Measurements from ENCODE around the gene KRT82.

Gene KRT82

DNA sequence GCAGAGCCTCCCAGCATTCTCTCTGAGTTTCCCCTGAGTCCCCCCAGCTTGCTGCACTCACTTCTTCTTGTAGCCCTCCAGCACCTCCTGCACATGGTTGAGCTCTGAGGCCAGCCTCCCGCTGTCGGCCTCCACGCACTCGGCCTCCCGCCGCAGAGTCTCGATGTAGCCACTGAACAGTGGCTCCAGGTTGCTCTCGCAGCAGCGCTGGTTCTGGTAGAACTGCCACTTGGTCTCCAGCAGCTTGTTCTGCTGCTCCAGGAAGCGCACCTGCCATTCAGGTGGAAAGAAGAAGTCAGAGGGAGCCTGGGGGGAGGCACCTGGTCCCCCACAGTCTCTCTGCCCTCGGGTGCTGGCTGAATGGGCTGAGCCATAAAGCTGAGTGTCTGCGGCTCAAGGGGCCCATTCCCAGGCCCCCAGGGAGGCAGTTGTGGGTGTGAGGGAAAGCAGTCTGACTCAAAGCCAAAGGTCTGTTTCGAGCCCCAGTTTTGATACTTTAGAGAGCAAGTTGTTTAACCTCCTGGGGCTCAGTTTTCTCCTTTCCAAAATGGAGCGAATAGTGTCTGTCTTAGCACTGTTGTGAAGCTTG, 41.1 kb downstream of the KRT82 start:
- DNase-seq (ENCODE audit: low spot score) = no peak
- TF ChIP-seq, protein P1, sequence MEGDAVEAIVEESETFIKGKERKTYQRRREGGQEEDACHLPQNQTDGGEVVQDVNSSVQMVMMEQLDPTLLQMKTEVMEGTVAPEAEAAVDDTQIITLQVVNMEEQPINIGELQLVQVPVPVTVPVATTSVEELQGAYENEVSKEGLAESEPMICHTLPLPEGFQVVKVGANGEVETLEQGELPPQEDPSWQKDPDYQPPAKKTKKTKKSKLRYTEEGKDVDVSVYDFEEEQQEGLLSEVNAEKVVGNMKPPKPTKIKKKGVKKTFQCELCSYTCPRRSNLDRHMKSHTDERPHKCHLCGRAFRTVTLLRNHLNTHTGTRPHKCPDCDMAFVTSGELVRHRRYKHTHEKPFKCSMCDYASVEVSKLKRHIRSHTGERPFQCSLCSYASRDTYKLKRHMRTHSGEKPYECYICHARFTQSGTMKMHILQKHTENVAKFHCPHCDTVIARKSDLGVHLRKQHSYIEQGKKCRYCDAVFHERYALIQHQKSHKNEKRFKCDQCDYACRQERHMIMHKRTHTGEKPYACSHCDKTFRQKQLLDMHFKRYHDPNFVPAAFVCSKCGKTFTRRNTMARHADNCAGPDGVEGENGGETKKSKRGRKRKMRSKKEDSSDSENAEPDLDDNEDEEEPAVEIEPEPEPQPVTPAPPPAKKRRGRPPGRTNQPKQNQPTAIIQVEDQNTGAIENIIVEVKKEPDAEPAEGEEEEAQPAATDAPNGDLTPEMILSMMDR (IDR thresholded peaks at IDR 0.05; ENCODE audit: extremely low read depth, missing control alignments) = no peak

DNA sequence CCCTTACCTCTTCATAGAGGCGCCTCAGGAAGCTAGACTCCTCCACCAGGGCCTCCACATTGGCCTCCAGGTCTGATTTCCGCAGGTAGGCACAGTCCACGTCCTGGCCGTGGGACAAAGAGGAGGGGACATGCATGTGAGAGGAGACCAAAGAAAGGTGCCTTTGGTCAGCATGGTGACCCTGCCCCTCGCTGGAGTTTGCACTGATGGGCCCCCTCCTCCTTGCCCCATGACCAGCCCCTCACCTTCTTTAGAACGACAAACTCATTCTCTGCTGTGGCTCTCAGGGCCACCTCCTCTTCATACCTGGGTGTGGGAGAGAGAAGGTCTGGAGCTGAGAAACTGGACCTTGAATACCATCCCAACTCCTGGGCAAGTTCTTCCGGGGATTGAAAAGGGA, 42.1 kb downstream of the KRT82 start:
- no peak for DNase-seq (ENCODE audit: low spot score)
- TF ChIP-seq, protein P1 (IDR thresholded peaks at IDR 0.05; ENCODE audit: extremely low read depth, missing control alignments) = no peak

DNA sequence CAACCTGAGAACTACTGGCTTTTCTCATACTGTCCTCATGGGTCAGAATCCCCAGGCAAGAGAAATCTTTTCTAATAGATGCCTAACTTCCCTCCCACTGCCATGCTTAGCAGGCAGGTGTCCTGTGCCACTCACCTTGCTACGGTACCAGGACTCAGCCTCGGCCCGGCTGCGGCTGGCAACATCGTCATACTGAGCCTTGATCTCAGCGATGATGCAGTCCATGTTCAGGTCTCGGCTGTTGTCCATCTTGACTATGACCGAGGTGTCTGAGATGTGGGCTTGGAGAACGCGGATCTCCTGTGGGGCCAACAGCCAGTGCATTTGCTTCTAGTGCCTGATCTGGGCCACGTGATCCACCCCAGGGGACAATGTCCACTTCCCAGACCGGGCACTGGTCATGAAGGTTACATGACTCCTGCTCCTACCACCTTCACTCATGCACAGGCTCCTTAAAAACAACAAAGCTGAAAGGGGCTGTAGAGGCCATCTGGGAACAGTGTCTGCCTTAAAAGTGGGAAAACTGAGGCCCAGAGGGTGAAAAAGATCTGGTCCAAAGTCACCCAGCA, 42.9 kb downstream of the KRT82 start:
- TF ChIP-seq, protein P1 (IDR thresholded peaks at IDR 0.05; ENCODE audit: extremely low read depth, missing control alignments) = no peak
- no peak for DNase-seq (ENCODE audit: low spot score)

DNA sequence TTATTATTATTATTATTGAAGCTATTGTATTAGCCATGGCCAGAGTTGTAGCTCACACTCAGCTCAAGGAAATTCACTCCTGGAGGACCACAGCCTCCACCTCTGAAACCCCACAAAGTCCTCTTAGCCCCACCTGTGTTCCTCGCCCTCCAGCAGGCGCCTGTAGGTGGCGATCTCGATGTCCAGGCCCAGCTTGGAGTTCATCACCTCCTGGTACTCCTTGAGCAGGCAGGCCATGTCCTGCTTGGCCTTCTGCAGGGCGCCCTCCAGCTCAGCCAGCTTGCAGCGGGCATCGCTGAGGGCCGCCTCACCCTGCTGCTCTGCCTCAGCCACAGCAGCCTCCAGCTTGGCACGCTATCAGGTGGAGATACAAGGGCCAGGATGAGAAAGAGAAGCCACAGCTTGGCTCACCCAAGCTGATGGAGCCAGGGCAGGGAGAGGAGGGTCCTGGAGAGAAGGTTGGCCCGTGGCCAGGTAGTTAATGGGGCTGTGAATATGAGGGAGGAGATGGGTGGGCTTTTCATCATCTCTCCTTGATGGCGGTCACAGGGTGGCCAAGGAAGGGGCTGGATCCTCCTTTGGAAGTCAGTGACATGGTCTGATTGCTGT, 43.9 kb downstream of the KRT82 start:
- TF ChIP-seq, protein P1 (IDR thresholded peaks at IDR 0.05; ENCODE audit: extremely low read depth, missing control alignments) = no peak
- DNase-seq (ENCODE audit: low spot score) = no peak

DNA sequence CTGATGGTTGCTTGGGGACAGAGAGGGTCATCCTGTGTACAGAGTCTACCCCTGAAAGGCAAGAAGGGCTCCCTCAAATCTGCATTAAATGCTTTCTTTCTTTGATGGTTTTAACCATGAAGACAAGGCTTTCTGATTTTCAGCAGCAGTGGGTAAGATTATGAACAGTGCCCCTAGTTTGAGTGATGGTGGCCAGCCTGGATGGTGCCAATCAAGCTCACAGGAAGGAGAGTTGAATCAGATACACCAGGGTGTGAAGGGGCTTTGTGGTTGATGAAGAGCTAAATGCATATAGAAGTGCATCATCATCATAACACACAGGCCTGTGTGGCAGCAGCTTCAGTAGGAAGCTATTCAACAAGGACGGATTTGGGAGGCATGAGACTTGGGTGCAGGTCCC, 44.6 kb downstream of the KRT82 start:
- DNase-seq (ENCODE audit: low spot score) = no peak
- TF ChIP-seq, protein P1 (IDR thresholded peaks at IDR 0.05; ENCODE audit: extremely low read depth, missing control alignments) = no peak

DNA sequence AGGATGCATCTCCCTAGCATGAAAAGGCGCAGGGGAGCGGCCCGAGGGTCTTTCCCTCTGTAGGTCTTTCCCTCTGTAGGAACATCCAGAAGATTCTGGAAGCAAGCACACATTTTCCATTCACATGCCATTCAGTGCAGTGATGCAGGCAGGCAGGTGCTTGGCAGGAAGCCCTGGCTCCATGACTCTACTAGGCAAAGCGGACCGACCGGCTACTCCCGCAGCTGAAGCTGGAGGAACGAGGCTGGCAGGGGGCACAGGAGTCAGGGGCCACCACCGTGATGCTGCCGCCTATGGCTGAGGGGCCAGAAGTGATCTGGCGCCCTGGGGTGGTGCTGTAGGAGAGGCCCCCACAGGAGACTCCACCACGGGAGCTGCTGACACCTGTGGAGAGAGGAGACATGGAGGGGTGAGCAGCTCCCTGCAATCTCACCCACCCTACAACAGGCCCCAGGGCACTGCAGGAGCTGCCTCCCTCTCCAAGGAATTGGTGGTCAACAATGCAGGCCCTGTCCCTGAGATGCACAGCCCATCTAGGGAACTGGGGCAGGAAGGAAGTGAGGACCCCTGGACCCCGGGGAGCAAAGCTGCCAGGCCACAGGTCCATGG, 45.4 kb downstream of the KRT82 start:
- no peak for DNase-seq (ENCODE audit: low spot score)
- TF ChIP-seq, protein P1 (IDR thresholded peaks at IDR 0.05; ENCODE audit: extremely low read depth, missing control alignments) = no peak

DNA sequence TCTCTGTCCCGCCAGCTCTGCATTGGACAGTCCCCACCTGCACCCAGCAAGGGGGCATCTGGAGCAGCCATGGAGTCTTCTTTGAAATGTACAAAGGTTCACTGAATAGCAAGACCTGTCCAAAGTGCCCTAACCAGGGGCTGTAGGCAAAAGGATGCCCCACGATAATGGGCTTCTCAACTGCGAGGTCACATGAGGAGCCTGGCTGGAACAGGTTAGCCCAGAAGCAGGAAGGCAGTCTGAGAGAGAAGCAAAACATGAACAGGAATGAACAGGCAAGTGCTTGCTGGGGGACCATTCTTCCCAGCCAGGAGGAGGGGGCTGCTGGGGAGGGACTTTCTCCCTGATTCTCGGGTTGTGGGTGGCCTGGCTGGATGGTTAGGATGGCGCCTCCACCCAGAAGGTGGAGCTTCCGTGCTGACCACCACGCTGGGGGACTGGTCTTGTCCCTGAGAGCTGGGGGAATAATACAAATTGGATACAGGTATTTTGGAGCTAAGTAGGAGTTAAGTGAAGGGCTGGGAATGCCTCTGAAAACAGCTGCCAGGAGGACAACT, 46.0 kb downstream of the KRT82 start:
- no peak for DNase-seq (ENCODE audit: low spot score)
- TF ChIP-seq, protein P1 (IDR thresholded peaks at IDR 0.05; ENCODE audit: extremely low read depth, missing control alignments) = no peak
